ENCODE results near the gene ADAMTS17. TPM values are rescaled to one million over a fixed set of nuclear protein-coding genes. Genes with fewer than 3 reads are reported as not detected.

ADAMTS17 gene
- total RNA-seq, 1 experiment from 2014 or later = 1.5 TPM

GRCh38 chr15:100284191-100284590 is 57.6 kb downstream of the ADAMTS17 start:
- H3K27me3 Mint-ChIP-seq (ENCODE audit: insufficient read depth, unreplicated experiment) = no peaks in the 10 kb centered on the region
- no peak overlapping the region for H3K27ac Mint-ChIP-seq (ENCODE audit: unreplicated experiment)
- intact Hi-C loops (cut with micrococcal nuclease; ENCODE audit: unreplicated experiment) = no loop called here
- no peaks in the 10 kb centered on the region for H3K4me1 ChIP-seq
- no peak overlapping the region for H3K4me3 ChIP-seq (ENCODE audit: low read depth, low read length)
- BruUV-seq (replicated peaks) = no TSS peak
- ChIA-PET CTCF (no interaction called here), POLR2A (no interaction called here)
- H3K27me3 ChIP-seq (replicated peaks; ENCODE audit: control insufficient read depth, insufficient read depth, low read length) = no peaks in the 10 kb centered on the region
- H3K4me1 Mint-ChIP-seq (ENCODE audit: low read depth, unreplicated experiment) = peaks cover 5% of the 10 kb centered on the region
- no peak for DNase-seq
- H3K36me3 ChIP-seq (ENCODE audit: control insufficient read depth, insufficient read depth, low read length) = no peaks in the 10 kb centered on the region
- no peak overlapping the region for H3K4me3 Mint-ChIP-seq (ENCODE audit: unreplicated experiment)
- H3K36me3 Mint-ChIP-seq (ENCODE audit: insufficient read depth, unreplicated experiment) = peaks cover 8% of the 10 kb centered on the region
- no peaks in the 10 kb centered on the region for H3K9me3 Mint-ChIP-seq (ENCODE audit: unreplicated experiment)
- TF ChIP-seq, protein P1, sequence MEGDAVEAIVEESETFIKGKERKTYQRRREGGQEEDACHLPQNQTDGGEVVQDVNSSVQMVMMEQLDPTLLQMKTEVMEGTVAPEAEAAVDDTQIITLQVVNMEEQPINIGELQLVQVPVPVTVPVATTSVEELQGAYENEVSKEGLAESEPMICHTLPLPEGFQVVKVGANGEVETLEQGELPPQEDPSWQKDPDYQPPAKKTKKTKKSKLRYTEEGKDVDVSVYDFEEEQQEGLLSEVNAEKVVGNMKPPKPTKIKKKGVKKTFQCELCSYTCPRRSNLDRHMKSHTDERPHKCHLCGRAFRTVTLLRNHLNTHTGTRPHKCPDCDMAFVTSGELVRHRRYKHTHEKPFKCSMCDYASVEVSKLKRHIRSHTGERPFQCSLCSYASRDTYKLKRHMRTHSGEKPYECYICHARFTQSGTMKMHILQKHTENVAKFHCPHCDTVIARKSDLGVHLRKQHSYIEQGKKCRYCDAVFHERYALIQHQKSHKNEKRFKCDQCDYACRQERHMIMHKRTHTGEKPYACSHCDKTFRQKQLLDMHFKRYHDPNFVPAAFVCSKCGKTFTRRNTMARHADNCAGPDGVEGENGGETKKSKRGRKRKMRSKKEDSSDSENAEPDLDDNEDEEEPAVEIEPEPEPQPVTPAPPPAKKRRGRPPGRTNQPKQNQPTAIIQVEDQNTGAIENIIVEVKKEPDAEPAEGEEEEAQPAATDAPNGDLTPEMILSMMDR (IDR thresholded peaks at IDR 0.05; ENCODE audit: insufficient read depth in 1 of 2, low read depth in 1 of 2, low read length in 1 of 2, severe bottlenecking in 1 of 2, unreplicated experiment in 1 of 2) = no peak
- H3K9me3 ChIP-seq = no peaks in the 10 kb centered on the region

- Mint-ChIP-seq H3K36me3 (ENCODE audit: insufficient read depth, unreplicated experiment) (peaks cover 5% of the 10 kb centered on the region), H3K27me3 (ENCODE audit: insufficient read depth, unreplicated experiment) (no peaks in the 10 kb centered on the region), H3K9me3 (ENCODE audit: unreplicated experiment) (no peaks in the 10 kb centered on the region), H3K4me1 (ENCODE audit: low read depth, unreplicated experiment) (peaks cover 6% of the 10 kb centered on the region), H3K27ac (ENCODE audit: unreplicated experiment) (no peak overlapping the region), H3K4me3 (ENCODE audit: unreplicated experiment) (no peak overlapping the region)
- no peak overlapping the region for H3K4me3 ChIP-seq (ENCODE audit: low read depth, low read length)
- POLR2A ChIA-PET = no interaction called here
- CTCF ChIA-PET = no interaction called here
- intact Hi-C loops (cut with micrococcal nuclease; ENCODE audit: unreplicated experiment) = no loop called here
- H3K27me3 ChIP-seq (replicated peaks; ENCODE audit: control insufficient read depth, insufficient read depth, low read length) = no peaks in the 10 kb centered on the region
- H3K4me1 ChIP-seq = no peaks in the 10 kb centered on the region
- no TSS peak for BruUV-seq (replicated peaks)
- DNase-seq = no peak
- H3K9me3 ChIP-seq = no peaks in the 10 kb centered on the region
- H3K36me3 ChIP-seq (ENCODE audit: control insufficient read depth, insufficient read depth, low read length) = no peaks in the 10 kb centered on the region
- TF ChIP-seq, protein P1 (IDR thresholded peaks at IDR 0.05; ENCODE audit: insufficient read depth in 1 of 2, low read depth in 1 of 2, low read length in 1 of 2, severe bottlenecking in 1 of 2, unreplicated experiment in 1 of 2) = no peak
Measured at GRCh38 chr15:100281096-100281917, 60.5 kb downstream of the ADAMTS17 start.

DNA sequence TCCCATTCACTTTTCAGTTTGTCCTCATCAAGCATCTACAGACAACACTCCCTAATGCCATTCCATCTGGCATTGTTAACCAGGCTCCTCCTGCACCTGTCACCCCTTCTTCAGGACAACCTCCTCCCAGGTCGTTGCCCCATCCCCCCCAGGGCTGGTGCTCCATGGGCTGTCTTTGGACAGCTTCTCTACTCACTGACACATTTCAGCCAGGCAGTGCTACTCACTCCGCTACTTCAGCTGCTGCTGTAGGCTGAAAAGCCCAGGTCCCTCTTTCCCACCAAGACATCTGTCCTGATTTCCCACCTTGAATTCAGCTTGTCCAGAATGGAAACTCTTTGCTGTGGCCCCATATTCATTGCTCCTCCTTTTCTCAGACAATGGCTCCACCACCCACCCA is 61.9 kb downstream of the ADAMTS17 start:
- Histone ChIP-seq H3K9me3 (no peaks in the 10 kb centered on the region), H3K36me3 (ENCODE audit: control insufficient read depth, insufficient read depth, low read length) (no peaks in the 10 kb centered on the region), H3K27me3 (replicated peaks; ENCODE audit: control insufficient read depth, insufficient read depth, low read length) (no peaks in the 10 kb centered on the region), H3K4me1 (no peaks in the 10 kb centered on the region), H3K4me3 (ENCODE audit: low read depth, low read length) (no peak overlapping the region)
- BruUV-seq (replicated peaks) = no TSS peak
- Mint-ChIP-seq H3K9me3 (ENCODE audit: unreplicated experiment) (no peaks in the 10 kb centered on the region), H3K36me3 (ENCODE audit: insufficient read depth, unreplicated experiment) (no peaks in the 10 kb centered on the region), H3K4me1 (ENCODE audit: low read depth, unreplicated experiment) (peaks cover 6% of the 10 kb centered on the region), H3K4me3 (ENCODE audit: unreplicated experiment) (no peak overlapping the region), H3K27me3 (ENCODE audit: insufficient read depth, unreplicated experiment) (no peaks in the 10 kb centered on the region), H3K27ac (ENCODE audit: unreplicated experiment) (no peak overlapping the region)
- DNase-seq = no peak
- CTCF ChIA-PET = no interaction called here
- TF ChIP-seq, protein P1 (IDR thresholded peaks at IDR 0.05; ENCODE audit: insufficient read depth in 1 of 2, low read depth in 1 of 2, low read length in 1 of 2, severe bottlenecking in 1 of 2, unreplicated experiment in 1 of 2) = no peak
- POLR2A ChIA-PET = no interaction called here
- intact Hi-C loops (cut with micrococcal nuclease; ENCODE audit: unreplicated experiment) = no loop called here
